Measurements from ENCODE around the gene TAS2R41. TPM values are rescaled to one million over a fixed set of nuclear protein-coding genes. Genes with fewer than 3 reads are reported as not detected.

The TAS2R41 gene
- total and polyA plus RNA-seq, 2 of the 13 experiments (the other 11 are each of a cell fraction or from before 2014, with no cell fraction given): not detected

- intact Hi-C loops (cut with micrococcal nuclease; ENCODE audit: unreplicated experiment) (no loop called here), in situ Hi-C loops (cut with HindIII; ENCODE audit: extremely low pct_ligation_motif_present, low pct_unique_long_range_greater_than_20kb) (no loop called here)
- Histone ChIP-seq H3K9me3 (ENCODE audit: low read length) (no peaks in the 10 kb centered on the region), H3K79me2 (ENCODE audit: insufficient read depth, low read length) (no peaks in the 10 kb centered on the region), H3K27me3 (ENCODE audit: control insufficient read depth in 1 of 2, insufficient read depth in 2 of 2, low read length in 2 of 2) (no peaks in the 10 kb centered on the region), H3K4me3 (replicated peaks in 1 of 3; ENCODE audit: insufficient read depth in 1 of 3, low read depth in 2 of 3, low read length in 3 of 3) (no peak overlapping the region), H3K9ac (ENCODE audit: insufficient read depth, low read depth, low read length) (no peak overlapping the region), H3K4me1 (ENCODE audit: insufficient read depth, low read length) (no peaks in the 10 kb centered on the region), H3K4me2 (ENCODE audit: low read depth, low read length) (no peak overlapping the region), H3K27ac (ENCODE audit: extremely low read length, insufficient read depth, low read length) (no peak overlapping the region), H3K36me3 (replicated peaks in 1 of 2; ENCODE audit: control insufficient read depth in 1 of 2, insufficient read depth in 2 of 2, low read length in 2 of 2) (no peaks in the 10 kb centered on the region), H2AFZ (ENCODE audit: low read length) (no peak overlapping the region), H4K20me1 (ENCODE audit: insufficient read depth, low read length) (no peaks in the 10 kb centered on the region)
- no peak for ATAC-seq
- CTCF ChIA-PET (ENCODE audit: low intra/inter-chr PET ratio, low total read pairs): no interaction called here
- 0% methylated on average over 1 of the region's 1 CpG for WGBS (ENCODE audit: low lambda C conversion rate)
- FAIRE-seq: no peak
- TF ChIP-seq ZUFSP (CRISPR knock-in tag; IDR thresholded peaks at IDR 0.05; ENCODE audit: borderline replicate concordance) (no peak), ZNF777 (CRISPR knock-in tag; IDR thresholded peaks at IDR 0.05) (no peak), ZNF224 (CRISPR knock-in tag; IDR thresholded peaks at IDR 0.05) (no peak), MIER3 (CRISPR knock-in tag; IDR thresholded peaks at IDR 0.05; ENCODE audit: borderline replicate concordance) (no peak), TARDBP (CRISPR knock-in tag; IDR thresholded peaks at IDR 0.05) (no peak), ZNF263 (CRISPR knock-in tag; IDR thresholded peaks at IDR 0.05) (no peak), PBX2 (CRISPR knock-in tag; IDR thresholded peaks at IDR 0.05) (no peak), EEA1 (CRISPR knock-in tag; IDR thresholded peaks at IDR 0.05; ENCODE audit: borderline replicate concordance) (no peak), ZNF354B (CRISPR knock-in tag; IDR thresholded peaks at IDR 0.05) (no peak), ZBTB25 (CRISPR knock-in tag; IDR thresholded peaks at IDR 0.05) (no peak)
- no peak for DNase-seq (ENCODE audit: low spot score)
- BruUV-seq (replicated peaks): no TSS peak
- POLR2A ChIA-PET: no interaction called here
Measured at GRCh38 chr7:143493751-143494150, 16.1 kb downstream of the TAS2R41 start.
